ENCODE results near the gene XAGE3.

XAGE3 gene

DNA sequence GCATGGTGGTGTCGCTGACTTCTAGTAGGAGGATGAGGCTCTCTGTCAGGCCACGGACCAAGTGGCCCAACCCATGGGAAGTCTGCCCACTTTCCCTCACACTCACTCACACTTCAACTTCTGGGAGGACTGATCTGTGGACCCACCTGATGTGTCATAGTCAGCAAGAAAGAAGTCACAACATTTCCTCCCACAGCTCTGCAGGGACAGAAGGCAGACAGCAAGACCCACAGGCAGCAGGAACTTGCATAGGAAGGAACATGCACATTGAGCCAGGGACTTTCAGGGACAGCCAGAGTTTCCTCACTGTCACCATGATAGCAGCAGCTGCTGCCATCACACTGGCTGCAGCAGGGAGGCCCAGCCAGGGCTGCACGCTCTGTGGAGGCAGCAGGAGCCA lies 37.3 kb downstream of the XAGE3 start:
- no peak overlapping the region for H3K4me3 ChIP-seq (ENCODE audit: low read depth, low read length)
- ChIA-PET POLR2A (no interaction called here), CTCF (no interaction called here)
- no peak for DNase-seq (ENCODE audit: low read depth, low spot score)
- TF ChIP-seq, protein P1, sequence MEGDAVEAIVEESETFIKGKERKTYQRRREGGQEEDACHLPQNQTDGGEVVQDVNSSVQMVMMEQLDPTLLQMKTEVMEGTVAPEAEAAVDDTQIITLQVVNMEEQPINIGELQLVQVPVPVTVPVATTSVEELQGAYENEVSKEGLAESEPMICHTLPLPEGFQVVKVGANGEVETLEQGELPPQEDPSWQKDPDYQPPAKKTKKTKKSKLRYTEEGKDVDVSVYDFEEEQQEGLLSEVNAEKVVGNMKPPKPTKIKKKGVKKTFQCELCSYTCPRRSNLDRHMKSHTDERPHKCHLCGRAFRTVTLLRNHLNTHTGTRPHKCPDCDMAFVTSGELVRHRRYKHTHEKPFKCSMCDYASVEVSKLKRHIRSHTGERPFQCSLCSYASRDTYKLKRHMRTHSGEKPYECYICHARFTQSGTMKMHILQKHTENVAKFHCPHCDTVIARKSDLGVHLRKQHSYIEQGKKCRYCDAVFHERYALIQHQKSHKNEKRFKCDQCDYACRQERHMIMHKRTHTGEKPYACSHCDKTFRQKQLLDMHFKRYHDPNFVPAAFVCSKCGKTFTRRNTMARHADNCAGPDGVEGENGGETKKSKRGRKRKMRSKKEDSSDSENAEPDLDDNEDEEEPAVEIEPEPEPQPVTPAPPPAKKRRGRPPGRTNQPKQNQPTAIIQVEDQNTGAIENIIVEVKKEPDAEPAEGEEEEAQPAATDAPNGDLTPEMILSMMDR (IDR thresholded peaks at IDR 0.05; ENCODE audit: insufficient read depth, low read length, missing control alignments) = no peak

DNA sequence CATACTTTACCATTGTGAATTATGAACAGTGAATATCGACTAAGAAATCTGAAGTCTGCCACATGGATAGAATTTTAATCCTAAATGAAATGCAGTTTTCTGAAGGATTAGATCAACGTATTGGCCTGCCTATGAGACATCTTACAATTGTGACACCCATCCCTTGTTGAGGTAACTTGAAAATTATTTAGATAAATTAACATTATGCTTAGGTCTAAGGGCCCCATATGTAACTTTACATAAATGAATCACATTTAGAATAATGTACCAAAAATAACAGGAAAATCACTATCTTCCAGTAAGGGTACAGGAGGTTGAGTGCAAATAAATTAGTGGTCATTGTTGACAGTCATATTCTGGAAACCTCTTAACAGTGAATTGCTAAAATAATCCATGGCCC lies 43.3 kb downstream of the XAGE3 start:
- no peak overlapping the region for H3K4me3 ChIP-seq (ENCODE audit: low read depth, low read length)
- TF ChIP-seq, protein P1 (IDR thresholded peaks at IDR 0.05; ENCODE audit: insufficient read depth, low read length, missing control alignments) = no peak
- POLR2A ChIA-PET = no interaction called here
- CTCF ChIA-PET = no interaction called here
- DNase-seq (ENCODE audit: low read depth, low spot score) = no peak

DNA sequence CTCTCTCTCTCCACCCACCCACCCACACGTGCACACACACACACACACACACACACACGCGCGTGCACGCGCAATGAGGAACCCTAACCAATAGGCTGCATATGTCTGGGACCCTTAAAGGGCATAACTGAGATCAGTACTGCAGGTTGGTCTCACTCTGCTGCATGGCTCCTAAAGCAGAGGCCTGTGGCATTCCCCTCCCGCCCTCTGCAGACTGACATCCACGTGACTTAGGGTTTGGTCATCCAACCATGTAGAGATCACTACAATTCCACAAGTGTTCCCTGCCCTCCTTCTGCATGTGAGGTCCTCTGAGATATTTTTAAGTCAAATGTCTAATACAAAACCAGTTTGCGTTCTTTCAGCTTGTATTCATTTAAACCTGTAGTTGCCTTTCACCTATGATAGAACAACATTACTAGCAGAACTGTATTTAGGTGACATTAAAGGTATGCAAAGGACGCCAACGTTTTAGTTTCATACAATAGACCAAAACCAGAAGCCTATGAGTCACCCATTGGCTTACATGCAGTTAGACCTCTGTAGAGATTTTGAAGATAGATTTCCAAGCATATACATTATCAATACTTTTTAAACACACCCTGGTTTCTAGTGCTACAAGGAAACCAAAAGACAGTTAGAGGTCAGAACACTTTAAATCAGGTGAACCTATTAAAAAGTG lies 46.7 kb downstream of the XAGE3 start:
- CTCF ChIA-PET = no interaction called here
- TF ChIP-seq, protein P1 (IDR thresholded peaks at IDR 0.05; ENCODE audit: insufficient read depth, low read length, missing control alignments) = no peak
- H3K4me3 ChIP-seq (ENCODE audit: low read depth, low read length) = no peak overlapping the region
- POLR2A ChIA-PET = no interaction called here
- no peak for DNase-seq (ENCODE audit: low read depth, low spot score)

DNA sequence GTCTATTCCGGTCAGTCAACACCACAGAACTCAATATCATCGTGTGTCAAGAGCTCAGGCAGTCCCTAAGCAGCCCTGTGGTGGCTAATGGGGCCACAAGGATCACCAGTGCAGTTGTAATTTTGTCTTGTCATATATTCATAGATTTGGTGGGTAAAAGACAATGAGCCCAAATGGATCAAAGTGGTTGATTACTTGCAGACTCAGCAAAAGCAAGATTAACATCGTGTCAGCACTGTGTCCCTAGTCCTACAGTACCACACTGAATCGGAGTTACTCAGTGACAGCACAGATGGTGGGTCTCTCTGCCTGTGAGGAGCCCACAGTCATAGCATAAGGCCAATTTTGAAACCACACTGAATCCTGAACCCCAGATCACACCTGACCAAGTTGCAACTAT lies 48.1 kb downstream of the XAGE3 start:
- no peak overlapping the region for H3K4me3 ChIP-seq (ENCODE audit: low read depth, low read length)
- ChIA-PET CTCF (no interaction called here), POLR2A (no interaction called here)
- TF ChIP-seq, protein P1 (IDR thresholded peaks at IDR 0.05; ENCODE audit: insufficient read depth, low read length, missing control alignments) = no peak
- DNase-seq (ENCODE audit: low read depth, low spot score) = no peak

Measured in AG04449 (cell line).